ENCODE data around the gene CCDC85B. TPM values are rescaled to one million over a fixed set of nuclear protein-coding genes. Genes with fewer than 3 reads are reported as not detected.
A peak's percentile ranks its signal among the peaks of the same experiment; 100 is the strongest.

CCDC85B gene
- total and polyA plus RNA-seq, 2 of the 13 experiments (the other 11 are each of a cell fraction or from before 2014, with no cell fraction given), result 8.2 to 19.5 TPM

- TF ChIP-seq, protein P1, sequence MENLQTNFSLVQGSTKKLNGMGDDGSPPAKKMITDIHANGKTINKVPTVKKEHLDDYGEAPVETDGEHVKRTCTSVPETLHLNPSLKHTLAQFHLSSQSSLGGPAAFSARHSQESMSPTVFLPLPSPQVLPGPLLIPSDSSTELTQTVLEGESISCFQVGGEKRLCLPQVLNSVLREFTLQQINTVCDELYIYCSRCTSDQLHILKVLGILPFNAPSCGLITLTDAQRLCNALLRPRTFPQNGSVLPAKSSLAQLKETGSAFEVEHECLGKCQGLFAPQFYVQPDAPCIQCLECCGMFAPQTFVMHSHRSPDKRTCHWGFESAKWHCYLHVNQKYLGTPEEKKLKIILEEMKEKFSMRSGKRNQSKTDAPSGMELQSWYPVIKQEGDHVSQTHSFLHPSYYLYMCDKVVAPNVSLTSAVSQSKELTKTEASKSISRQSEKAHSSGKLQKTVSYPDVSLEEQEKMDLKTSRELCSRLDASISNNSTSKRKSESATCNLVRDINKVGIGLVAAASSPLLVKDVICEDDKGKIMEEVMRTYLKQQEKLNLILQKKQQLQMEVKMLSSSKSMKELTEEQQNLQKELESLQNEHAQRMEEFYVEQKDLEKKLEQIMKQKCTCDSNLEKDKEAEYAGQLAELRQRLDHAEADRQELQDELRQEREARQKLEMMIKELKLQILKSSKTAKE (CRISPR knock-in tag; IDR thresholded peaks at IDR 0.05; ENCODE audit: borderline replicate concordance), result peak; percentile 62; the same call in 1 of the 2 replicates
- TF ChIP-seq ZFX (CRISPR knock-in tag; IDR thresholded peaks at IDR 0.05; ENCODE audit: low read depth) (peak; percentile 70), ZNF282 (IDR thresholded peaks at IDR 0.05; ENCODE audit: partially characterized antibody) (no peak), ATF7-NPFF (CRISPR knock-in tag; IDR thresholded peaks at IDR 0.05; ENCODE audit: low read depth) (peak; percentile 73), E2F1 (CRISPR knock-in tag; IDR thresholded peaks at IDR 0.05) (no peak), NR1H2 (CRISPR knock-in tag; IDR thresholded peaks at IDR 0.05; ENCODE audit: borderline replicate concordance, low read depth) (no peak), ZNF251 (CRISPR knock-in tag; IDR thresholded peaks at IDR 0.05) (no peak), RBM39 (IDR thresholded peaks at IDR 0.05; ENCODE audit: low read depth, low read length, poor library complexity, severe bottlenecking) (peak; percentile 99), BRCA1 (CRISPR knock-in tag; IDR thresholded peaks at IDR 0.05) (no peak), SP2 (CRISPR knock-in tag; IDR thresholded peaks at IDR 0.05) (no peak), GFI1 (CRISPR knock-in tag; IDR thresholded peaks at IDR 0.05; ENCODE audit: borderline replicate concordance) (no peak; the same call in 1 of the 2 replicates), ZNF33A (CRISPR knock-in tag; IDR thresholded peaks at IDR 0.05; ENCODE audit: borderline replicate concordance) (peak; percentile 69; the same call in 1 of the 2 replicates), ZNF501 (CRISPR knock-in tag; IDR thresholded peaks at IDR 0.05) (peak; percentile 81; the same call in 1 of the 2 replicates)
- TF ChIP-seq, protein P2, sequence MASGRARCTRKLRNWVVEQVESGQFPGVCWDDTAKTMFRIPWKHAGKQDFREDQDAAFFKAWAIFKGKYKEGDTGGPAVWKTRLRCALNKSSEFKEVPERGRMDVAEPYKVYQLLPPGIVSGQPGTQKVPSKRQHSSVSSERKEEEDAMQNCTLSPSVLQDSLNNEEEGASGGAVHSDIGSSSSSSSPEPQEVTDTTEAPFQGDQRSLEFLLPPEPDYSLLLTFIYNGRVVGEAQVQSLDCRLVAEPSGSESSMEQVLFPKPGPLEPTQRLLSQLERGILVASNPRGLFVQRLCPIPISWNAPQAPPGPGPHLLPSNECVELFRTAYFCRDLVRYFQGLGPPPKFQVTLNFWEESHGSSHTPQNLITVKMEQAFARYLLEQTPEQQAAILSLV (CRISPR knock-in tag; IDR thresholded peaks at IDR 0.05; ENCODE audit: borderline replicate concordance), result peak; percentile 51; the same call in 1 of the 2 replicates
- TF ChIP-seq, protein P3, sequence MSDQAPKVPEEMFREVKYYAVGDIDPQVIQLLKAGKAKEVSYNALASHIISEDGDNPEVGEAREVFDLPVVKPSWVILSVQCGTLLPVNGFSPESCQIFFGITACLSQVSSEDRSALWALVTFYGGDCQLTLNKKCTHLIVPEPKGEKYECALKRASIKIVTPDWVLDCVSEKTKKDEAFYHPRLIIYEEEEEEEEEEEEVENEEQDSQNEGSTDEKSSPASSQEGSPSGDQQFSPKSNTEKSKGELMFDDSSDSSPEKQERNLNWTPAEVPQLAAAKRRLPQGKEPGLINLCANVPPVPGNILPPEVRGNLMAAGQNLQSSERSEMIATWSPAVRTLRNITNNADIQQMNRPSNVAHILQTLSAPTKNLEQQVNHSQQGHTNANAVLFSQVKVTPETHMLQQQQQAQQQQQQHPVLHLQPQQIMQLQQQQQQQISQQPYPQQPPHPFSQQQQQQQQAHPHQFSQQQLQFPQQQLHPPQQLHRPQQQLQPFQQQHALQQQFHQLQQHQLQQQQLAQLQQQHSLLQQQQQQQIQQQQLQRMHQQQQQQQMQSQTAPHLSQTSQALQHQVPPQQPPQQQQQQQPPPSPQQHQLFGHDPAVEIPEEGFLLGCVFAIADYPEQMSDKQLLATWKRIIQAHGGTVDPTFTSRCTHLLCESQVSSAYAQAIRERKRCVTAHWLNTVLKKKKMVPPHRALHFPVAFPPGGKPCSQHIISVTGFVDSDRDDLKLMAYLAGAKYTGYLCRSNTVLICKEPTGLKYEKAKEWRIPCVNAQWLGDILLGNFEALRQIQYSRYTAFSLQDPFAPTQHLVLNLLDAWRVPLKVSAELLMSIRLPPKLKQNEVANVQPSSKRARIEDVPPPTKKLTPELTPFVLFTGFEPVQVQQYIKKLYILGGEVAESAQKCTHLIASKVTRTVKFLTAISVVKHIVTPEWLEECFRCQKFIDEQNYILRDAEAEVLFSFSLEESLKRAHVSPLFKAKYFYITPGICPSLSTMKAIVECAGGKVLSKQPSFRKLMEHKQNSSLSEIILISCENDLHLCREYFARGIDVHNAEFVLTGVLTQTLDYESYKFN (CRISPR knock-in tag; conservative IDR thresholded peaks at IDR 0.05), result no peak; the same call in 1 of the 2 replicates
- TF ChIP-seq, protein P4, sequence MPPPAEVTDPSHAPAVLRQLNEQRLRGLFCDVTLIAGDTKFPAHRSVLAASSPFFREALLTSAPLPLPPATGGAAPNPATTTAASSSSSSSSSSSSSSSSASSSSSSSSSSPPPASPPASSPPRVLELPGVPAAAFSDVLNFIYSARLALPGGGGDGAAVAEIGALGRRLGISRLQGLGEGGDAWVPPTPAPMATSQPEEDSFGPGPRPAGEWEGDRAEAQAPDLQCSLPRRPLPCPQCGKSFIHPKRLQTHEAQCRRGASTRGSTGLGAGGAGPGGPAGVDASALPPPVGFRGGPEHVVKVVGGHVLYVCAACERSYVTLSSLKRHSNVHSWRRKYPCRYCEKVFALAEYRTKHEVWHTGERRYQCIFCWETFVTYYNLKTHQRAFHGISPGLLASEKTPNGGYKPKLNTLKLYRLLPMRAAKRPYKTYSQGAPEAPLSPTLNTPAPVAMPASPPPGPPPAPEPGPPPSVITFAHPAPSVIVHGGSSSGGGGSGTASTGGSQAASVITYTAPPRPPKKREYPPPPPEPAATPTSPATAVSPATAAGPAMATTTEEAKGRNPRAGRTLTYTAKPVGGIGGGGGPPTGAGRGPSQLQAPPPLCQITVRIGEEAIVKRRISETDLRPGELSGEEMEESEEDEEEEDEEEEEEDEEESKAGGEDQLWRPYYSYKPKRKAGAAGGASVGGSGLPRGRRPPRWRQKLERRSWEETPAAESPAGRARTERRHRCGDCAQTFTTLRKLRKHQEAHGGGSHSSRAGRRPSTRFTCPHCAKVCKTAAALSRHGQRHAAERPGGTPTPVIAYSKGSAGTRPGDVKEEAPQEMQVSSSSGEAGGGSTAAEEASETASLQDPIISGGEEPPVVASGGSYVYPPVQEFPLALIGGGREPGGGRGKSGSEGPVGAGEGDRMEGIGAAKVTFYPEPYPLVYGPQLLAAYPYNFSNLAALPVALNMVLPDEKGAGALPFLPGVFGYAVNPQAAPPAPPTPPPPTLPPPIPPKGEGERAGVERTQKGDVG (CRISPR knock-in tag; IDR thresholded peaks at IDR 0.05; ENCODE audit: borderline replicate concordance), result no peak
Observed at GRCh38 chr11:65899356-65900124, 9.1 kb downstream of the CCDC85B start (continued).

Data from HepG2 (cell line).